Neural progenitor cell (in vitro differentiated cells): ENCODE results near the gene METTL16.
"Not testable (repeated sequence)": the region's sequence is repeated elsewhere in the genome, so short reads cannot be mapped to it uniquely, and the experiment has no call there.

ENCODE experiments used
- EZH2 ChIP-seq: fragments of 200-600 bp; sonication (generic); IDR thresholded peaks from 2 replicates; pipeline ENCODE4 v1.6.1; 2017; ENCODE audit warnings: antibody characterized with exemption, mild to moderate bottlenecking, moderate library complexity
- TF ChIP-seq, protein P1 (sequence below): fragments of 200-600 bp; sonication (generic); IDR thresholded peaks from 2 replicates; pipeline ENCODE4 v1.5.1; 2017; ENCODE audit warnings: antibody characterized with exemption, mild to moderate bottlenecking

DNA sequence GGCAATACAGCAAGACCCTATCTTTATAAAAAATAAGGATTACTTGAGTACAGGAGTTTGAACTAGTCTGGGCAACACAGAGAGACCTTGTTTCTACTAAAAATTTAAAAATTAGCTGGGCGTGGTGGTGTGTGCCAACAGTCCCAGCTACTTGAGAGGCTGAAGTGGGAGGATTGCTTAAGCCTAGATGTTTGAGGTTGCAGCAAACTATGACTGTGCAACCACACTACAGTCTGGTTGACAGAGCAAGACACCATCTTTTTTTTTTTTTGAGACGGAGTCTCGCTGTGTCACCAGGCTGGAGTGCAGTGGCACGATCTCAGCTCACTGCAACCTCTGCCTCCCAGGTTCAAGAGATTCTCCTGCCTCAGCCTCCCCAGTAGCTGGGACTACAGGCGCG is 71.7 kb downstream of the METTL16 start:
- not testable (repeated sequence) for TF ChIP-seq EZH2
- TF ChIP-seq, protein P1, sequence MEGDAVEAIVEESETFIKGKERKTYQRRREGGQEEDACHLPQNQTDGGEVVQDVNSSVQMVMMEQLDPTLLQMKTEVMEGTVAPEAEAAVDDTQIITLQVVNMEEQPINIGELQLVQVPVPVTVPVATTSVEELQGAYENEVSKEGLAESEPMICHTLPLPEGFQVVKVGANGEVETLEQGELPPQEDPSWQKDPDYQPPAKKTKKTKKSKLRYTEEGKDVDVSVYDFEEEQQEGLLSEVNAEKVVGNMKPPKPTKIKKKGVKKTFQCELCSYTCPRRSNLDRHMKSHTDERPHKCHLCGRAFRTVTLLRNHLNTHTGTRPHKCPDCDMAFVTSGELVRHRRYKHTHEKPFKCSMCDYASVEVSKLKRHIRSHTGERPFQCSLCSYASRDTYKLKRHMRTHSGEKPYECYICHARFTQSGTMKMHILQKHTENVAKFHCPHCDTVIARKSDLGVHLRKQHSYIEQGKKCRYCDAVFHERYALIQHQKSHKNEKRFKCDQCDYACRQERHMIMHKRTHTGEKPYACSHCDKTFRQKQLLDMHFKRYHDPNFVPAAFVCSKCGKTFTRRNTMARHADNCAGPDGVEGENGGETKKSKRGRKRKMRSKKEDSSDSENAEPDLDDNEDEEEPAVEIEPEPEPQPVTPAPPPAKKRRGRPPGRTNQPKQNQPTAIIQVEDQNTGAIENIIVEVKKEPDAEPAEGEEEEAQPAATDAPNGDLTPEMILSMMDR, result not testable (repeated sequence)
